Lower leg skin (tissue), 3 donors: ENCODE data around the gene LDB2.

ENCODE experiments used
- POLR2A ChIP-seq, 2 donors: fragments of 450-650 bp; IDR thresholded peaks; one replicate each; pipeline ENCODE4 v1.6.1; 2016 to 2017; ENCODE audit warnings: antibody characterized with exemption in 2 of 2, mild to moderate bottlenecking in 1 of 2, moderate library complexity in 1 of 2
- TF ChIP-seq, protein P1 (sequence below), 3 donors: fragments of 450-650 bp; IDR thresholded peaks; one replicate each; pipeline ENCODE4 v1.5.1; 2016; ENCODE audit warnings: antibody characterized with exemption in 3 of 3, mild to moderate bottlenecking in 3 of 3, moderate library complexity in 2 of 3

DNA sequence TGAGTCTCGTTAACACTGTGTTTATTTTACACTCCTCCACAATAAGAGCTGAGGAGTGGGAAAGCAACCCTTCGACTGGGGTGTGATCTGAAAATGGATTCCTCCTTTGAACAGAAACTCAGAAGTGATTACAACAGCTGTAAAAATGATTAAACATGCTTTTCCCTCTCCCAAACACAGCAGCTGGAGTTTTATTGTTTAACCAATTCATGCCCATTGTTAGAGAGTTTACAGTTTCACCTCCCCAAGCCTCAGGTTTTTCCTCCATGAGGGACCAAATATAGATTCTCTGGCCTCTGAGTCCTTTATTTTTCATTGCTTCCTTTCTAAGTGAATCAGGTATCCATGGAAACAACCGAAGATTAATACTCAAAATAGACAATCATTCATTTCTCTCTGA lies 409.2 kb downstream of the LDB2 start:
- no peak for TF ChIP-seq POLR2A (IDR thresholded peaks at IDR 0.05)
- TF ChIP-seq, protein P1, sequence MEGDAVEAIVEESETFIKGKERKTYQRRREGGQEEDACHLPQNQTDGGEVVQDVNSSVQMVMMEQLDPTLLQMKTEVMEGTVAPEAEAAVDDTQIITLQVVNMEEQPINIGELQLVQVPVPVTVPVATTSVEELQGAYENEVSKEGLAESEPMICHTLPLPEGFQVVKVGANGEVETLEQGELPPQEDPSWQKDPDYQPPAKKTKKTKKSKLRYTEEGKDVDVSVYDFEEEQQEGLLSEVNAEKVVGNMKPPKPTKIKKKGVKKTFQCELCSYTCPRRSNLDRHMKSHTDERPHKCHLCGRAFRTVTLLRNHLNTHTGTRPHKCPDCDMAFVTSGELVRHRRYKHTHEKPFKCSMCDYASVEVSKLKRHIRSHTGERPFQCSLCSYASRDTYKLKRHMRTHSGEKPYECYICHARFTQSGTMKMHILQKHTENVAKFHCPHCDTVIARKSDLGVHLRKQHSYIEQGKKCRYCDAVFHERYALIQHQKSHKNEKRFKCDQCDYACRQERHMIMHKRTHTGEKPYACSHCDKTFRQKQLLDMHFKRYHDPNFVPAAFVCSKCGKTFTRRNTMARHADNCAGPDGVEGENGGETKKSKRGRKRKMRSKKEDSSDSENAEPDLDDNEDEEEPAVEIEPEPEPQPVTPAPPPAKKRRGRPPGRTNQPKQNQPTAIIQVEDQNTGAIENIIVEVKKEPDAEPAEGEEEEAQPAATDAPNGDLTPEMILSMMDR (IDR thresholded peaks at IDR 0.05) = no peak
